Trophoblast cell (in vitro differentiated cells and primary cell): ENCODE results near the gene SECTM1.

Experiments used
- DNase-seq, 2 donors: peaks; one replicate each; pipeline ENCODE4 v3.0.0-alpha.2; 2016
- H2AFZ ChIP-seq: 2 replicates; pipeline ENCODE4 v1.6.1; 2013; ENCODE audit warnings: low read length, moderate library complexity, mild to moderate bottlenecking; ENCODE audit not compliant: insufficient read depth, poor library complexity
- H2AK5ac ChIP-seq: 2 replicates; pipeline ENCODE4 v1.6.1; 2013; ENCODE audit warnings: mild to moderate bottlenecking, low read length
- H2BK120ac ChIP-seq: 2 replicates; pipeline ENCODE4 v1.6.1; 2013; ENCODE audit warnings: low read length, mild to moderate bottlenecking, moderate library complexity; ENCODE audit not compliant: insufficient read depth, poor library complexity
- H2BK12ac ChIP-seq: 2 replicates; pipeline ENCODE4 v1.6.1; 2013; ENCODE audit warnings: mild to moderate bottlenecking, low read length, moderate library complexity
- H2BK5ac ChIP-seq: 2 replicates; pipeline ENCODE4 v1.6.1; 2013; ENCODE audit warnings: low read length, low read depth, moderate library complexity, mild to moderate bottlenecking; ENCODE audit not compliant: poor library complexity
- H3K14ac ChIP-seq: 2 replicates; pipeline ENCODE4 v1.6.1; 2013; ENCODE audit warnings: mild to moderate bottlenecking, low read length
- H3K18ac ChIP-seq: 2 replicates; pipeline ENCODE4 v1.6.1; 2013; ENCODE audit warnings: mild to moderate bottlenecking, low read length
- H3K23ac ChIP-seq: 2 replicates; pipeline ENCODE4 v1.6.1; 2013; ENCODE audit warnings: low read length
- H3K27ac ChIP-seq: 2 replicates; pipeline ENCODE4 v1.5.1; 2013; ENCODE audit warnings: low read depth, mild to moderate bottlenecking, inconsistent platforms, low read length, moderate library complexity
- H3K27me3 ChIP-seq: 2 replicates; pipeline ENCODE4 v1.6.1; 2013; ENCODE audit warnings: inconsistent platforms, mild to moderate bottlenecking, low read length, moderate library complexity; ENCODE audit not compliant: insufficient read depth
- H3K36me3 ChIP-seq, 2 experiments: 1 replicate in 1 of 2; 2 replicates in 1 of 2; pipeline ENCODE4 v1.6.1; 2013; ENCODE audit warnings: low read length in 2 of 2, mild to moderate bottlenecking in 2 of 2, moderate library complexity in 1 of 2; ENCODE audit not compliant: insufficient read depth in 2 of 2, control insufficient read depth in 1 of 2
- H3K4ac ChIP-seq: 2 replicates; pipeline ENCODE4 v1.6.1; 2013; ENCODE audit warnings: low read depth, mild to moderate bottlenecking, low read length, moderate library complexity
- H3K4me1 ChIP-seq, 2 experiments: 1 replicate in 1 of 2; 2 replicates in 1 of 2; pipeline ENCODE4 v1.6.1; 2013; ENCODE audit warnings: low read length in 2 of 2, mild to moderate bottlenecking in 2 of 2, moderate library complexity in 1 of 2; ENCODE audit not compliant: insufficient read depth in 2 of 2, control insufficient read depth in 1 of 2
- H3K4me2 ChIP-seq: 2 replicates; pipeline ENCODE4 v1.6.1; 2013; ENCODE audit warnings: inconsistent platforms, mild to moderate bottlenecking, low read length, moderate library complexity
- H3K4me3 ChIP-seq: 2 replicates; pipeline ENCODE4 v1.5.1; 2013; ENCODE audit warnings: mild to moderate bottlenecking, low read depth, low read length, inconsistent platforms
- H3K79me1 ChIP-seq: one replicate; pipeline ENCODE4 v1.6.1; 2013; ENCODE audit warnings: low read length
- H3K79me2 ChIP-seq: 2 replicates; pipeline ENCODE4 v1.6.1; 2013; ENCODE audit warnings: low read length, mild to moderate bottlenecking; ENCODE audit not compliant: control insufficient read depth, insufficient read depth, poor library complexity
- H3K9ac ChIP-seq: 2 replicates; pipeline ENCODE4 v1.6.1; 2013; ENCODE audit warnings: mild to moderate bottlenecking, low read length
- H3K9me3 ChIP-seq: 2 replicates; pipeline ENCODE4 v1.6.1; 2013; ENCODE audit warnings: low read depth, mild to moderate bottlenecking, control low read depth, inconsistent platforms, low read length; ENCODE audit not compliant: insufficient read depth
- H4K12ac ChIP-seq: 2 replicates; pipeline ENCODE4 v1.6.1; 2013; ENCODE audit warnings: low read depth, mild to moderate bottlenecking, low read length, moderate library complexity
- H4K8ac ChIP-seq: 2 replicates; pipeline ENCODE4 v1.6.1; 2013; ENCODE audit warnings: low read depth, mild to moderate bottlenecking, low read length, moderate library complexity
- H4K91ac ChIP-seq: one replicate; pipeline ENCODE4 v1.6.1; 2013; ENCODE audit warnings: low read depth, mild to moderate bottlenecking, low read length, moderate library complexity
- WGBS: extraction: QIAGEN DNeasy Blood & Tissue Kit; methylation state at CpG from one replicate; pipeline ENCODE4 v1.1.7; 2013; ENCODE audit warnings: missing lambda C conversion rate; ENCODE audit not compliant: insufficient read length, insufficient coverage; ENCODE audit errors: extremely low coverage; 5-methylcytosine and 5-hydroxymethylcytosine counted together

Gene SECTM1

DNA sequence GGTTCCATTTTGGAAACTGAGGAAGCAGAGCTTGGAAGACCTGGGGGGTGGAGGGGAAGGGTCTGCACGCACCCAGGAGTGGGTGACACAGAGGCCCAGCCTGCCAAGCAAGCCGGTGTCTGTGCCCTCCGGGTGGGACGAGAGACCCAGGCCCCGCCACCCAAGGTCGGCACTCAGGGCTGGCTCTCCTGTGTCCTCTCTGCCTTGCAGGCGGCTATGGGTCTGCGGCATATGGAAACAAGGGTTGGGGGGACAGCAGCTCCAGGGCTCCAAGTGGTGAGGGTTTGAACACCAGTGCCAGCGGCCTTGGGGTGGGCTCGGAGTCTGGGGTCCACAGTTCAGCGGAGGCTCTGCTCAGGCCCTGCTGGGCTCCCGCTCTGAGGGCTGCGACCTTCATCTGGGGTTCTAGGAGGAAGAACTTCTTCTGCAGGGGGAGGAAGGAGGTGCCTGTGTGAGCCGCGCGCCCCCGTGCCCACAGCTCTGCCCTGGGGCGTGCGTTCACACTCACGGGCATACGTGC is 11.6 kb downstream of the SECTM1 start:
- Histone ChIP-seq H3K4me1 (no peaks in the 10 kb centered on the region), H2BK120ac (no peak overlapping the region), H3K9me3 (peaks cover 19% of the 10 kb centered on the region), H3K4me2 (no peak overlapping the region), H3K27me3 (no peaks in the 10 kb centered on the region), H2AK5ac (no peak overlapping the region), H4K91ac (no peak overlapping the region), H3K4me3 (no peak overlapping the region), H3K18ac (no peak overlapping the region), H3K4ac (no peak overlapping the region), H3K36me3 (no peaks in the 10 kb centered on the region), H2AFZ (no peak overlapping the region), H3K79me2 (no peaks in the 10 kb centered on the region), H2BK5ac (no peak overlapping the region), H2BK12ac (no peak overlapping the region), H3K9ac (no peak overlapping the region), H4K8ac (no peak overlapping the region), H3K23ac (no peak overlapping the region), H3K14ac (no peak overlapping the region), H3K27ac (no peak overlapping the region), H4K12ac (no peak overlapping the region), H3K79me1 (no peaks in the 10 kb centered on the region)
- no peak for DNase-seq
- no CpG with 5 or more reads among the region's 21 CpGs for WGBS

DNA sequence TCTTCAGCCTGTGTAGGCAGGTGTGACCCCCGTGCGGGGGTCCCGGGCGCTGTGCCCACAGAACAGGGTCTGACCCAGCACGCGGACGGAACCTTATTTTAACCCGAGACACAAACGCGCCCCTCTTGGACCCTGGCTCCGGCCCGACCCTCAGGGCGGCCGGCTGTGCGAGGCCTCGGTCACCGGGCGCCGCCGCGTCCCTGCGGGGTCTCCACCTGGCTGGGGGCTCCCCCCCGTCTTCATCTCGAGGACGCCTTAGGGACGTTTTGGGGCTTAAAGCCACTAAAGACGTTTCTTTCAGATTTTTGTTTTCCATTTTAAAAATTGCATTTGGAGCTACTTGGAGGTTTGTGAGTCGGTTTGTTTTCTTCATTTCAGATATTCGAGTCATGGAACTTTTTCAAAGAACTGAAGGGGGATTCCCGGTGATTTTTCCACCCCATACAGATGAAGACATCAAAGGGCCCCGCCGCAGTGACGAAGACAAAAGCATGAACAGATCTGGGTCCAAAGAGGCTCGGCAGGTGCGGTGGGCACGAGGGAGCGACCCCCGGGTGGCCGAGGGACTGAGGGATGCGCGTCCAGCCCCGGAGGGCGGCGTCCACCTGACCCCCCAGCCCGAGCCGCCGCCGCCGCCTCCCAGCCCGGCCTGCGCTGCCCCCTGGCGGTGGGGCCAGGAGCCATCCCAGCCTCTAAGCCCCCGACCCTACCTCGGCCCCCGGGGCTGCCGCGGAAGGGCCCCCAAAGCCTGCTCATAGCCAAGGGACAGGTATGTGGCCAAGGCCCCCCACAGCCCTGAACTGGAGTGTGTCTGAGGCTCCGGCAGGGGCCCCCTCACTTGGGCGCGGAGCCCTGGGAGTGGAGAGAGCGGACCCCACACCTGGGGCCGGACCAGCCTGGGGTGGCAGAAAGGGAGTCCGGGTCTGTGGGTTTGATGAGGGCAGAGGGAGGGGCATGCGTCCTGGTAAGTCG is 12.3 kb downstream of the SECTM1 start:
- Histone ChIP-seq H3K27ac (no peak overlapping the region), H2BK5ac (no peak overlapping the region), H3K9ac (no peak overlapping the region), H3K79me2 (no peaks in the 10 kb centered on the region), H3K18ac (no peak overlapping the region), H3K4me3 (no peak overlapping the region), H3K14ac (no peak overlapping the region), H3K79me1 (no peaks in the 10 kb centered on the region), H2BK12ac (no peak overlapping the region), H3K23ac (no peak overlapping the region), H3K27me3 (no peaks in the 10 kb centered on the region), H3K36me3 (no peaks in the 10 kb centered on the region), H3K4ac (no peak overlapping the region), H2AFZ (no peak overlapping the region), H2AK5ac (no peak overlapping the region), H4K91ac (no peak overlapping the region), H4K8ac (no peak overlapping the region), H3K4me2 (no peak overlapping the region), H4K12ac (no peak overlapping the region), H3K9me3 (peaks cover 19% of the 10 kb centered on the region), H2BK120ac (no peak overlapping the region), H3K4me1 (no peaks in the 10 kb centered on the region)
- no CpG with 5 or more reads among the region's 65 CpGs for WGBS
- peak in 1 of 2 donors; percentile 53 for DNase-seq

DNA sequence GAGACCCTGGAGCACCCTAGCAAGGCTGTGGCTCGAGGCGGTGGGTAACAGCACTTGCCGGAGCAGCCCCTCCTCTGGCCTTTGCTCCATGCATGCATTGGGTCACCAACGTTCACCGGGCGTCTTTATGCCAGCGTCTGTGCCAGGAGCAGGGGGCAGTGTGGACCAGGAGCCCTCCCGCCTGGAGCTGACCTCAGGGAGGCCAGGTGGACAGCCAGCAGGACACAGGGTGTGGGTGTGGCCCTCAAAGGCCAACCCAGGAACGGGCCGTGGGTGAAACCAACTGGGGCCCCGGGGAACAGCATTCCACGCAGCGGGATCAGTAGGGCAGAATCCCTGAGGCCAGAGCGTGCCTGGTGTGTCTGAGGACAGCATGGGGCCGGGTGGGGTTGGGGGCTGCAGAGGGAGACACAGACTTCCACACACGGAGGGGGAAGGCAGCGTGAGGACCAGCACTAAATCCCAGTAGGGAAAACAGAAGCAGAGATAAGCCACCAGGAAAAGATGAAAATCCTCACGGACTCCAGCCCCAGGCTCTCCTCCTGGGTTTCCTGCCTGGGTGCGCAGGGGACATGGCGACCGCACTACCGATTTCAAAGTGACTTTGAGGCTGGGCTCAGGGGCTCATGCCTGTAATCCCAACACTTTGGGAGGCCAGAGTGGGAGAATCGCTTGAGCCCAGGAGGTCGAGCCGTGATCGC is 13.3 kb downstream of the SECTM1 start:
- Histone ChIP-seq H3K4me2 (no peak overlapping the region), H3K4me3 (no peak overlapping the region), H3K27ac (no peak overlapping the region), H2BK120ac (no peak overlapping the region), H3K79me1 (no peaks in the 10 kb centered on the region), H3K9me3 (peaks cover 19% of the 10 kb centered on the region), H3K27me3 (no peaks in the 10 kb centered on the region), H3K23ac (no peak overlapping the region), H4K12ac (no peak overlapping the region), H3K4ac (no peak overlapping the region), H3K79me2 (no peaks in the 10 kb centered on the region), H2AFZ (no peak overlapping the region), H2AK5ac (no peak overlapping the region), H3K14ac (no peak overlapping the region), H4K91ac (no peak overlapping the region), H3K18ac (no peak overlapping the region), H2BK12ac (no peak overlapping the region), H3K4me1 (no peaks in the 10 kb centered on the region), H2BK5ac (no peak overlapping the region), H3K9ac (no peak overlapping the region), H3K36me3 (no peaks in the 10 kb centered on the region), H4K8ac (no peak overlapping the region)
- WGBS, result no CpG with 5 or more reads among the region's 26 CpGs
- peak in 1 of 2 donors; percentile 10 for DNase-seq

DNA sequence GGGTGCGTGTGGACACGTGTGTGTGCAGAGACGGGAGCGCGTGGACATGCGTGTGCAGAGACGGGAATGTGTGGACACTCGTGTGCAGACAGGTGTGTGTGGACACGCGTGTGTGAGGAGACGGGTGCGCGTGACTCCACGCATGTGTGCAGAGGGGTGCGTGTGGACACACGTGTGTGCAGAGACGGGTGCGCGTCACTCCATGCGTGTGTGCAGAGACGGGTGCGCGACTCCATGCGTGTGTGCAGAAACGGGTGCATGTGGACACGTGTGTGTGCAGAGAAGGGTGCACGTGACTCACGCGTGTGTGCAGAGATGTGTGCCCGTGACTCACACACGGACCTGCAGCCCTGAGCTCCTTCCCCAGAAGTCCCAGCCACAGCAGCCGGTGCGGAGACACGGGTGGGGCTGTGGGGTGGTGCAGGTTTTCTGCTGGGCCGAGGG is 13.9 kb downstream of the SECTM1 start:
- Histone ChIP-seq H2AFZ (no peak overlapping the region), H2AK5ac (no peak overlapping the region), H4K12ac (no peak overlapping the region), H3K14ac (no peak overlapping the region), H4K8ac (no peak overlapping the region), H2BK12ac (no peak overlapping the region), H3K9me3 (peaks cover 18% of the 10 kb centered on the region), H3K27ac (no peak overlapping the region), H3K23ac (no peak overlapping the region), H3K36me3 (no peaks in the 10 kb centered on the region), H3K4me3 (peak overlapping the region; percentile 4), H3K4ac (no peak overlapping the region), H3K4me1 (no peaks in the 10 kb centered on the region), H2BK5ac (no peak overlapping the region), H3K18ac (no peak overlapping the region), H4K91ac (no peak overlapping the region), H3K27me3 (no peaks in the 10 kb centered on the region), H3K9ac (no peak overlapping the region), H3K4me2 (no peak overlapping the region), H2BK120ac (no peak overlapping the region), H3K79me1 (no peaks in the 10 kb centered on the region), H3K79me2 (no peaks in the 10 kb centered on the region)
- no CpG with 5 or more reads among the region's 35 CpGs for WGBS
- DNase-seq, result no peak
